Hematopoietic multipotent progenitor cell treated with erythropoietin and hydrocortisone succinate and interleukin-3 and kit ligand, for 15 days (in vitro differentiated cells): ENCODE data around the gene CDKN1A.
A peak's percentile ranks its signal among the peaks of the same experiment; 100 is the strongest.
"Not testable (repeated sequence)": the region's sequence is repeated elsewhere in the genome, so short reads cannot be mapped to it uniquely, and the experiment has no call there.

Experiments used
- DNase-seq: peaks from one replicate; pipeline ENCODE4 v3.0.0-alpha.2; 2015; ENCODE audit warnings: low spot score

The CDKN1A gene

DNA sequence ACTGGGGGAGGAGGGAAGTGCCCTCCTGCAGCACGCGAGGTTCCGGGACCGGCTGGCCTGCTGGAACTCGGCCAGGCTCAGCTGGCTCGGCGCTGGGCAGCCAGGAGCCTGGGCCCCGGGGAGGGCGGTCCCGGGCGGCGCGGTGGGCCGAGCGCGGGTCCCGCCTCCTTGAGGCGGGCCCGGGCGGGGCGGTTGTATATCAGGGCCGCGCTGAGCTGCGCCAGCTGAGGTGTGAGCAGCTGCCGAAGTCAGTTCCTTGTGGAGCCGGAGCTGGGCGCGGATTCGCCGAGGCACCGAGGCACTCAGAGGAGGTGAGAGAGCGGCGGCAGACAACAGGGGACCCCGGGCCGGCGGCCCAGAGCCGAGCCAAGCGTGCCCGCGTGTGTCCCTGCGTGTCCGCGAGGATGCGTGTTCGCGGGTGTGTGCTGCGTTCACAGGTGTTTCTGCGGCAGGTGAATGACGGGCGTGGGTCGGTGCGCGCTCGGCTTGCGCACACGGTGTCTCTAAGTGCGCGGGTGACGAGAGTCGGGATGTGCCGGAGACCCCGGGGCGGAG, at the start of gene CDKN1A:
TSS of gene CDKN1A (plus strand) at position 227 of the 555 bp plus-strand sequence. CDS start 5,388 bp downstream, outside the sequence.
- DNase-seq, result peak; percentile 69

DNA sequence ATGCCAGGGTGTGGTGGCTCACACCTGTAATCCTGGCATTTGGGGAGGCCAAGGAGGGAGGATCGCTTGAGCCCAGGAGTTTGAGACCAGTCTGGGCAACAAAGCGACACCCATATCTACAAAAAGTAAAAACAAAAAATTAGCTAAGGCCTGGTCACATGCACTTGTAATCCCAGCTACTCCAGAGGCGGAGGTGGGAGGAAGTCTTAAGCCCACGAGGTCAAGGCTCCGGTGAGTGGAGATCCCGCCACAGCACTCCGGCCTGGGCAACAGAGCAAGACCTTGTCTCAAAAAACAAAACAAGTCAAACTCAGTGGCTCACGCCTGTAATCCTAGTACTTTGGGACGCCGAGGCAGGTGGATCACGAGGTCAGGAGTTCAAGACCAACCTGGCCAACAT, 48.7 kb upstream of the CDKN1A start:
- no peak for DNase-seq

DNA sequence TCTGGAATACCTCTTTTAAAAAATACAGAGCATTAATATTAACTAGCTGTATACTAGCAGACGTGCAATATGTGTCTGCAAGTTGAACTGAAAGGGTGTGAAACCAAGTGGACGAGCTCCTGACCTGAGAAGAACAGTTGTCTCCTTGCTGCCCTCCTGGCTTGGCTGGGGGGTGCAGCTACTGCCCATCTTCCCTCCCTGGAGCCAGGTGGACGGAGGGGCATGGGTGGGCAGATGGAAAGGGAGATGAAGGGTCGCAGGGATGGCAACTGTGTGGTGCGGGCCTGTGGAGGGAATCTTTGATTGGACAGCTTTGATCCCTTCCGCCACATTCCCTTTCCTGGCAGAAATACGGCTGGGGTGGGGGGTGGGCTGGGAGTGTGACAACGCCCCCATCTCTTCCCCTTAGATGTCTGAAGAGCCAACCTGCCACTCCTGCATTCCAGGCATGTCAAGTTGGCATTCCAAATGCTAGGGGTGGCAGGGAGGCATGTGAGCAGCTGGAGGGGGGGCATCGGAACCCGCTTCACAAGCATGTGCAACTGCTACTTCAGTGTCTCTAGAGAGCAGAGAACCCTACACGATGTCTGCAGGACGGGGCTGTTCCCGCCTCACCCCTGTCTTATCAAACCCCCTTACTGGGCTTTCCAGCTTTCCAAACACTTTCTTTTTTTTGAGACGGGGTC, 47.0 kb upstream of the CDKN1A start:
- no peak for DNase-seq

DNA sequence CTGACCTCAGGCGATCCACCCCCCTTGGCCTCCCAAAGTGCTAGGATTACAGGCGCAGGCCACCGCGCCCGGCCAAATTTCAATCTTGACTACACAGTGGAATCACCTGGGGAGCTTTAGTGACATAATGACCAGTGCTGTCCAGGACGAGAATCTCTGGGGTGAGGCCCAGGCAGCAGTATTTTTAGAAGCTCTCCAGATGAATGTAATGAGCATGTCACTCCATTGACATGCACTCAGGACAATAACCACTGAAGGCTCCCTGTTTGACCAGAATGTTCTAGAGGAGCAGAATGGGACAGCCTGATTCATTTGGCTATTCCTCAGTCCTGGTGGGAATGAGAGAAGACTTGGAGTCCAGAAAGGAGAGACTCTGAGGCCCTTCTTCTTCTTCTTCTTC, 45.1 kb upstream of the CDKN1A start:
- DNase-seq, result no peak

- DNase-seq, result no peak
Observed at GRCh38 chr6:36633915-36634314, 44.6 kb upstream of the CDKN1A start.

DNA sequence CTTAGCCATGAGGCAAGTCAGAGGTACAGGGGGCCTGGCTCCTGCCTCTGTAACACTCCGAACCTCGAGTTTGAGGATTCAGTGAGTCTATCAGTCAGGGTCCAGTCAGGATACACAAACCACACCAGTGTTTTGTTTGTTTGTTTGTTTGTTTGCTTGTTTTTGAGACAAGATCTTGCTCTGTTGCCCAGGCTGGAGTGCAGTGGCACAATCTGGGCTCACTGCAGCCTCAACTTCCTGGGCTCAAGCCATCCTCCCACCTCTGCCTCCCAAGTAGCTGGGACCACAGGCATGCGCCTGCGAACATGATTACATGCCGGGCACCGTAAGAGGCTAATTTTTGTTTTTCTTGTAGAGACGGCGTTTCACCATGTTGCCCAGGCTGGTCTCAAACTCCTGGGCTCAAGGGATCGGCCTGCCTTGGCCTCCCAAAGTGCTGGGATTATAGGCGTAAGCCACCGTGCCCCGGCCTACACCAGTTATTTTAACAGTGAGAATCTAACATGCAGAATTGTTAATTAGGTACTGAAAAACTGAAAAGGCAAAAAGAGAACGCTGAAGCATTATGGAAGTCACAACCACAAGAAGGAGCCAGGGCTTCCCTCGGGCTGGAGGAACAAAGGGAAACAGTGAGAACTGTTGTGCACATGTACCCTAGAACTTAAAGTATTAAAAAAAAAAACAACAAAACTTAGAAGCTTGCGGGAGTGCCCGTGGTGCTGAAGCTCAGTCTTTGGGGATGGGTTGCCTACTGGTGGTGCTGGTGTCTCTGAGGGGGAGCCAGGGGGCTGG, 44.0 kb upstream of the CDKN1A start:
- DNase-seq, result no peak

GRCh38 chr6:36636283-36636682, 42.2 kb upstream of the CDKN1A start:
- DNase-seq, result no peak

- DNase-seq, result no peak
Observed at GRCh38 chr6:36636687-36637418, 41.7 kb upstream of the CDKN1A start.

DNA sequence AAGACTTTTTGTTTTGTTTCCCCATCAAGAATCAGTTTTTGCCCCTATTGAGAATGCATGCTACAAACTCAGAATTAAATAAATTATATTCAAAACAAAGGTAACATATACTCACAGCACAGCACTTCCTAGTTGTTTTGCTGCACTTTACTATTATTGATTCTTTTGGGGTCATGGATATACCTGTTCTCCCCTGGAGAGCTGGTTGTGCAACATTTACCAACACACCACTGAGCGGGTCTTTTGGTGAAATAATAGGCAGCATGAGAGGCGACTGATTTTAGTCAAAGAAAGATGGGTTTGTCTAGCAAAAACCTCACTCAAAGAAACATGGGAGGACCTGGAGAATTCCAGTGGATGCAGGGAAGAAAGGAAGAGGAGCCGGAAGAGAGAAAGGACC, 39.9 kb upstream of the CDKN1A start:
- DNase-seq, result no peak

DNA sequence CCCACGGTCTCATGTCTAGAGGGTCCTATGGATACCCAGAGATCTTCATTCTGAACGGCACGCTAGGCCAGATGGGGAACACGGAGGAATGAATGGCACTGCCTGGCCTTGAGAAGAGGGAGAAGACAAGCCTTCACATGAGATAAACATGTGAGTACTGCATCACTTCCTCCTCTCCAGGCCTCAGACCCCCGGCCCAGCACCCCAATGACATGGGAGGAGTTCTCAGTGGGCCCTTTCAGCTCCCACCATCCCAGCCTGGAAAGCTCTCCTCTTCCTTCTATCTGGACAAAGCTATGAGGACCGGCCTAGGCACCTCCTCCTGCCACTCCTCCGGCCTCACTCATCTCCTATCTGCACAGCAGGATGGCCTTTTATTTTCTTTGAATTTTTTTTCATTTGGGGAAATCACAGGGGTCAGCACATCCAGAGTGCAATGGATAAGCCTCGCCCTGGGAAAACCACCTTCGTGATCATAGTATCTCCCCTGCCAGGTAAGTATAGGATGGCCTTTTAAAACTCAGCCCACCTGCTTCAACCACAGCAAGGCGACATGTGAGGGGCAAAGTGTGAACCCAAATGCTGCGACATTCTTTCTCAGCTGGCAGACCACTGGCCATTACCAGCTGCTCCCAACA, 39.2 kb upstream of the CDKN1A start:
- DNase-seq, result no peak

GRCh38 chr6:36641543-36641942, 37.0 kb upstream of the CDKN1A start:
- no peak for DNase-seq

- DNase-seq, result no peak
Observed at GRCh38 chr6:36642913-36643817, 35.3 kb upstream of the CDKN1A start.

GRCh38 chr6:36643977-36644376, 34.5 kb upstream of the CDKN1A start:
- no peak for DNase-seq

DNA sequence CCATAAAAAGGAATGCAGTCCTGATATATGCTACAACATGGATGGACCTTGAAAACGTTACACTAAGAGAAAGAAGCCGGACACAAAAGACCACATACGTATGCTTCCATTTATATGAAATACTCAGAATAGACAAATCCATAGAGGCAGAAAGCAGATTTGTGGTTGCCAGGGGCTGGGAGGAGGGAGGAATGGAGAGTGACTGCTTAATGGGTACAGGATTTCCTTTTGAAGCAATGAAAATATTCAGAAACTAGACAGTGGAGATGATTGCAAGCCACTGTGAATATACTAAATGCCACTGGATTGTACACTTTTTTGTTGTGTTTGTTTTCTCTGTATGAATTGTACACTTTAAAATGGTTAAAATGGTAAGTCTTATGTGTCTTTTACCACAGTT, 29.4 kb upstream of the CDKN1A start:
- no peak for DNase-seq

DNA sequence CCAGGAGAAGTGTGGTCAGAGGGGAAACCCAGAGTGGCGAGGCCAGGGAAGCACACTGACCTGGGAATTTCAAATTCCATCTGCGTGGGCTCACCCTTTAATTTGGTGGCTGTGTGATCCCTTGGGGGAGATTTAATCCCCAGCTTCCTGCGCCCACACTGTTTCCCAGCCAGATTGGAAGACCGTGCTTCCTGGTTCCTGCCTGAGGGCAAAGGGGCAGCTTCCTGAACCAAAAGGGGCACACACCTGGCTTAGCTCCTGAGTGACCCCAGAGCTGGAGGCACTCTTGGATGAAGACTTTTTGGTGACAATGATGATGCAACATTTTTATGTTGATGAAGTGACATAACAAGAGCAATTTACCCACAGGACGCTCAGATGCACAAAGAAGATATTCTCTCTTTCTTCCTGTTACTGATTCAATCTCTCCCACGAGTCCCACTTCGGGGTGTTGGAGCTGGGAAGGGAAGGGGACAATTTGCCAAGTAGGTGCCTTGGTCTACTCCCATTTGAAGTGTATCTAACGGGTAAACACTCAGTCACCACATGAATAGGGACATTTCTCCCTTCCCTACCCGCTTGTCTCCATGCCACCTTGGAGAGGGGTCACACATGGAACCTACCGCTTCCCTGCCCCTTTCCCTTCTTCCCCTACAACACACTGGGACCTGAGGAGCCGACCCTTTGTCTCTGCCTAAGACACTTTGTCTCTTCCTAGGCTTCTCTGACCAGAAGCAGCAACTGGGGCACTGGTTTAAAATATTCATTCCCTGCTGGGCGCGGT, 28.6 kb upstream of the CDKN1A start:
- no peak for DNase-seq

- DNase-seq, result no peak
Observed at GRCh38 chr6:36650848-36651478, 27.6 kb upstream of the CDKN1A start.

GRCh38 chr6:36651659-36652379, 26.7 kb upstream of the CDKN1A start:
- DNase-seq, result no peak

DNA sequence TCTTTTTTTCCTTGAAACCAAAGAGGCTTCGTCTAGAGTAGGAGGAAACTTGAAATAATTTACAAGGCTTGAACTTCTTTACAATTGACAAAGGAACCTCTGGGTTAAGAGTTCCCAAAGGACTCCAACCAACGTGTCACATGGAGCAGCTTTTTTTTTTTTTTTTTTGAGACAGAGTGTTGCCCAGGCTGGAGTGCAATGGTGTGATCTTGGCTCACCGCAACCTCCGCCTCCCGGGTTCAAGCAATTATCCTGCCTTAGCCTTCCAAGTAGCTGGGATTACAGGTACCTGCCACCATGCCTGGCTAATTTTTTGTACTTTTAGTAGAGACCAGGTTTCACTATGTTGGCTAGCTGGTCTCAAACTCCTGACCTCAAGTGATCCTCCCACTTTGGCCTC, 24.0 kb upstream of the CDKN1A start:
- DNase-seq, result not testable (repeated sequence)

GRCh38 chr6:36655085-36655724, 23.3 kb upstream of the CDKN1A start:
- no peak for DNase-seq
